Liver (tissue), 9 donors: ENCODE results near the gene SH3PXD2B. TPM values are rescaled to one million over a fixed set of nuclear protein-coding genes. Genes with fewer than 3 reads are reported as not detected.

Source experiments
- DNase-seq: peaks from one replicate; pipeline ENCODE4 v3.0.0-alpha.2; 2017; ENCODE audit warnings: low spot score
- H3K27ac ChIP-seq, 2 donors: one replicate each; pipeline ENCODE4 v1.7.0; 2013; ENCODE audit warnings: inconsistent platforms in 2 of 2, low read length in 2 of 2, control low read depth in 1 of 2, low read depth in 1 of 2, mild to moderate bottlenecking in 1 of 2
- H3K27me3 ChIP-seq, 4 donors: one replicate each; pipeline versions ENCODE4 v1.6.1 to v1.7.0; 2013; ENCODE audit warnings: low read length in 3 of 4, inconsistent platforms in 1 of 4, mild to moderate bottlenecking in 1 of 4, moderate library complexity in 1 of 4; ENCODE audit not compliant: control insufficient read depth in 4 of 4, insufficient read depth in 4 of 4
- H3K36me3 ChIP-seq, 4 donors: one replicate each; pipeline versions ENCODE4 v1.6.1 to v1.7.0; 2013; ENCODE audit warnings: low read length in 3 of 4, mild to moderate bottlenecking in 3 of 4, low read depth in 1 of 4, moderate library complexity in 1 of 4; ENCODE audit not compliant: control insufficient read depth in 4 of 4, insufficient read depth in 3 of 4
- H3K4me1 ChIP-seq, 4 donors: one replicate each; pipeline versions ENCODE4 v1.6.1 to v1.7.0; 2013; ENCODE audit warnings: low read length in 3 of 4, mild to moderate bottlenecking in 3 of 4, moderate library complexity in 1 of 4; ENCODE audit not compliant: control insufficient read depth in 4 of 4, insufficient read depth in 4 of 4
- H3K4me3 ChIP-seq, 3 donors: one replicate each; pipeline versions ENCODE4 v1.6.1 to v1.7.0; 2013; ENCODE audit warnings: low read length in 3 of 3, control low read depth in 1 of 3, low read depth in 1 of 3, mild to moderate bottlenecking in 1 of 3
- H3K9ac ChIP-seq, 2 donors: one replicate each; pipeline ENCODE4 v1.7.0; 2013; ENCODE audit warnings: low read length in 2 of 2, mild to moderate bottlenecking in 2 of 2, moderate library complexity in 2 of 2, control low read depth in 1 of 2, low read depth in 1 of 2
- H3K9me3 ChIP-seq, 4 donors: one replicate each; pipeline versions ENCODE4 v1.6.1 to v1.7.0; 2013; ENCODE audit warnings: low read length in 3 of 4; ENCODE audit not compliant: control insufficient read depth in 4 of 4
- FOXA1 ChIP-seq: IDR thresholded peaks from 2 replicates; pipeline ENCODE4 v1.6.1; 2016; ENCODE audit warnings: antibody characterized with exemption
- GABPA ChIP-seq, 2 donors: IDR thresholded peaks in 1 of 2; conservative IDR thresholded peaks in 1 of 2; 2 replicates each; pipeline ENCODE4 v1.6.1; 2016; ENCODE audit warnings: antibody characterized with exemption in 2 of 2, mild to moderate bottlenecking in 1 of 2, moderate library complexity in 1 of 2
- HNF4A ChIP-seq, 2 donors: conservative IDR thresholded peaks; 2 replicates each; pipeline ENCODE4 v1.6.1; 2016; ENCODE audit warnings: antibody characterized with exemption in 2 of 2, mild to moderate bottlenecking in 2 of 2
- HNF4G ChIP-seq: IDR thresholded peaks from 2 replicates; pipeline ENCODE4 v1.6.1; 2016; ENCODE audit warnings: antibody characterized with exemption
- JUND ChIP-seq, 2 donors: IDR thresholded peaks; 2 replicates each; pipeline ENCODE4 v1.6.1; 2016; ENCODE audit warnings: antibody characterized with exemption in 2 of 2
- NR2F2 ChIP-seq: IDR thresholded peaks from 2 replicates; pipeline ENCODE4 v1.6.1; 2016; ENCODE audit warnings: antibody characterized with exemption
- RAD21 ChIP-seq, 2 donors: IDR thresholded peaks; 2 replicates each; pipeline ENCODE4 v1.6.1; 2016; ENCODE audit warnings: antibody characterized with exemption in 2 of 2, mild to moderate bottlenecking in 2 of 2
- RXRA ChIP-seq, 2 donors: IDR thresholded peaks; 2 replicates each; pipeline ENCODE4 v1.6.1; 2017 to 2018; ENCODE audit warnings: antibody characterized with exemption in 2 of 2, mild to moderate bottlenecking in 1 of 2
- TAF1 ChIP-seq: conservative IDR thresholded peaks from 2 replicates; pipeline ENCODE4 v1.6.1; 2016; ENCODE audit warnings: antibody characterized with exemption, mild to moderate bottlenecking
- YY1 ChIP-seq: IDR thresholded peaks from 2 replicates; pipeline ENCODE4 v1.6.1; 2016; ENCODE audit warnings: antibody characterized with exemption, mild to moderate bottlenecking
- ZBTB33 ChIP-seq: IDR thresholded peaks from 2 replicates; pipeline ENCODE4 v1.6.1; 2016; ENCODE audit warnings: antibody characterized with exemption
- WGBS: extraction: QIAGEN DNeasy Blood & Tissue Kit; methylation state at CpG from one replicate; pipeline ENCODE4 v1.1.7; 2013; 5-methylcytosine and 5-hydroxymethylcytosine counted together
- polyA plus RNA-seq, 2 donors: library from polyadenylated mRNA; stranded (reverse) in 1 of 2; unstranded in 1 of 2; fragments of 200-250 nt in 1 of 2; fragments of >200 nt in 1 of 2; fragmentation: Nextera tagmentation in 1 of 2; extraction: Ambion mirVana in 1 of 2; gene quantifications; one replicate each; pipeline versions ENCODE4 v1.2.1 to v1.2.3, GENCODE V29; 2013 to 2015
- total RNA-seq, 2 donors: library from RNA; depleted of rRNA; stranded (reverse); fragments of >200 nt; gene quantifications; one replicate each; pipeline ENCODE4 v1.2.3, GENCODE V29; 2014
- TF ChIP-seq, protein P1 (sequence below): fragments of 150-350 bp; IDR thresholded peaks from 2 replicates; pipeline ENCODE4 v1.5.1; 2017; ENCODE audit warnings: improper control_type of control experiment, low read depth, low read length; ENCODE audit not compliant: missing input control
- TF ChIP-seq, protein P2 (sequence below): IDR thresholded peaks from 2 replicates; pipeline ENCODE4 v1.6.1; 2016; ENCODE audit warnings: antibody characterized with exemption, mild to moderate bottlenecking
- TF ChIP-seq, protein P3 (sequence below): IDR thresholded peaks from 2 replicates; pipeline ENCODE4 v1.6.1; 2016; ENCODE audit warnings: antibody characterized with exemption
- donor health status: healthy.
- donor health status: healthy.
- donor health status: healthy.
- donor health status: healthy.
- donor health status: healthy.

The SH3PXD2B gene
- total and polyA plus RNA-seq, 4 donors, result 1.1 to 3.3 (median 2.2) TPM

DNA sequence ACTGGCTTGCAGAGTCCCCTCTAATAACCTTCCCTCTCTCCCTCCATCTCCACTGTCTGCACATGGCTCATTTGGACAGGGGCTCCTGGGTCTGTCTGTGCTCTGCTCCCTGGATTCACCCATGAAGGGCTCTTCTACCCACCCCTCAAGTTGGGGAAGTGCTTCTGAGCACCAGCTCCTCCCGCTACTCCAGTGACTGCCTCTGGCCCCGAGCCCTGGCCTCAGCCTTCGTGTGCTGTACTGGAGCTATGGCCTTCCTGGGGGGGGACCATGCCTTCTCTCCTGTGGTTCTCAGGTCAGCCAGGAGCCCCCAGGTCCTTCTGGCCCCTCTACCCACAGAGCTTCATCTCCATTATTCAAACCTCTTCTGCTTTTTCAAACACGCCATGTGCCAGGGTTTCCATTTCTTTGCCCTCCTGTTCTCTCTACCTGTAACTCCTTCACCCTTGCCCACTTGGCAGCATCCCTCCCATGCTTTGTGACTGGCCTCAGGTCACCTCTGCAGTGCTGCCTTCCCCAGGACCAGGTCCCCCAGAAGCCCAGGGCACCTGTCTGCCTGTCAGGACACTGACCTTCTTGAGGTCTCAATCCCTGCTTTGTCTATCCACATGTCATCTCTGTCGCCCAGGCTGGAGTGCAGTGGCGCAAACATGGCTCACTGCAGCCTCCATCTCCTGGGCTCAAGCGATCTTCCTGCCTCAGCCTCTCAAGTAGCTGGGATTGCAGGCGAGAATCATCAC is 9.5 kb downstream of the SH3PXD2B start:
- Histone ChIP-seq H3K4me3 (no peak overlapping the region), H3K4me1 (no peaks in the 10 kb centered on the region), H3K27ac (no peak overlapping the region), H3K36me3 (peaks cover 0 to 3% (median 0%) of the 10 kb centered on the region in 4 donors), H3K9me3 (no peaks in the 10 kb centered on the region), H3K9ac (no peak overlapping the region), H3K27me3 (no peaks in the 10 kb centered on the region)
- DNase-seq, result no peak
- 91% methylated on average over 8 of the region's 8 CpGs for WGBS
- TF ChIP-seq RAD21 (IDR thresholded peaks at IDR 0.05) (no peak), HNF4G (no peak), TAF1 (no peak), HNF4A (conservative IDR thresholded peaks at IDR 0.05) (no peak), YY1 (no peak), JUND (IDR thresholded peaks at IDR 0.05) (no peak), RXRA (IDR thresholded peaks at IDR 0.05) (no peak), FOXA1 (no peak), NR2F2 (no peak), ZBTB33 (no peak), GABPA (IDR thresholded peaks at IDR 0.05 in 1 of 2, conservative IDR thresholded peaks at IDR 0.05 in 1 of 2) (no peak)
- TF ChIP-seq, protein P1, sequence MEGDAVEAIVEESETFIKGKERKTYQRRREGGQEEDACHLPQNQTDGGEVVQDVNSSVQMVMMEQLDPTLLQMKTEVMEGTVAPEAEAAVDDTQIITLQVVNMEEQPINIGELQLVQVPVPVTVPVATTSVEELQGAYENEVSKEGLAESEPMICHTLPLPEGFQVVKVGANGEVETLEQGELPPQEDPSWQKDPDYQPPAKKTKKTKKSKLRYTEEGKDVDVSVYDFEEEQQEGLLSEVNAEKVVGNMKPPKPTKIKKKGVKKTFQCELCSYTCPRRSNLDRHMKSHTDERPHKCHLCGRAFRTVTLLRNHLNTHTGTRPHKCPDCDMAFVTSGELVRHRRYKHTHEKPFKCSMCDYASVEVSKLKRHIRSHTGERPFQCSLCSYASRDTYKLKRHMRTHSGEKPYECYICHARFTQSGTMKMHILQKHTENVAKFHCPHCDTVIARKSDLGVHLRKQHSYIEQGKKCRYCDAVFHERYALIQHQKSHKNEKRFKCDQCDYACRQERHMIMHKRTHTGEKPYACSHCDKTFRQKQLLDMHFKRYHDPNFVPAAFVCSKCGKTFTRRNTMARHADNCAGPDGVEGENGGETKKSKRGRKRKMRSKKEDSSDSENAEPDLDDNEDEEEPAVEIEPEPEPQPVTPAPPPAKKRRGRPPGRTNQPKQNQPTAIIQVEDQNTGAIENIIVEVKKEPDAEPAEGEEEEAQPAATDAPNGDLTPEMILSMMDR, result no peak
- TF ChIP-seq, protein P2, sequence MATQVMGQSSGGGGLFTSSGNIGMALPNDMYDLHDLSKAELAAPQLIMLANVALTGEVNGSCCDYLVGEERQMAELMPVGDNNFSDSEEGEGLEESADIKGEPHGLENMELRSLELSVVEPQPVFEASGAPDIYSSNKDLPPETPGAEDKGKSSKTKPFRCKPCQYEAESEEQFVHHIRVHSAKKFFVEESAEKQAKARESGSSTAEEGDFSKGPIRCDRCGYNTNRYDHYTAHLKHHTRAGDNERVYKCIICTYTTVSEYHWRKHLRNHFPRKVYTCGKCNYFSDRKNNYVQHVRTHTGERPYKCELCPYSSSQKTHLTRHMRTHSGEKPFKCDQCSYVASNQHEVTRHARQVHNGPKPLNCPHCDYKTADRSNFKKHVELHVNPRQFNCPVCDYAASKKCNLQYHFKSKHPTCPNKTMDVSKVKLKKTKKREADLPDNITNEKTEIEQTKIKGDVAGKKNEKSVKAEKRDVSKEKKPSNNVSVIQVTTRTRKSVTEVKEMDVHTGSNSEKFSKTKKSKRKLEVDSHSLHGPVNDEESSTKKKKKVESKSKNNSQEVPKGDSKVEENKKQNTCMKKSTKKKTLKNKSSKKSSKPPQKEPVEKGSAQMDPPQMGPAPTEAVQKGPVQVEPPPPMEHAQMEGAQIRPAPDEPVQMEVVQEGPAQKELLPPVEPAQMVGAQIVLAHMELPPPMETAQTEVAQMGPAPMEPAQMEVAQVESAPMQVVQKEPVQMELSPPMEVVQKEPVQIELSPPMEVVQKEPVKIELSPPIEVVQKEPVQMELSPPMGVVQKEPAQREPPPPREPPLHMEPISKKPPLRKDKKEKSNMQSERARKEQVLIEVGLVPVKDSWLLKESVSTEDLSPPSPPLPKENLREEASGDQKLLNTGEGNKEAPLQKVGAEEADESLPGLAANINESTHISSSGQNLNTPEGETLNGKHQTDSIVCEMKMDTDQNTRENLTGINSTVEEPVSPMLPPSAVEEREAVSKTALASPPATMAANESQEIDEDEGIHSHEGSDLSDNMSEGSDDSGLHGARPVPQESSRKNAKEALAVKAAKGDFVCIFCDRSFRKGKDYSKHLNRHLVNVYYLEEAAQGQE, result no peak
- TF ChIP-seq, protein P3, sequence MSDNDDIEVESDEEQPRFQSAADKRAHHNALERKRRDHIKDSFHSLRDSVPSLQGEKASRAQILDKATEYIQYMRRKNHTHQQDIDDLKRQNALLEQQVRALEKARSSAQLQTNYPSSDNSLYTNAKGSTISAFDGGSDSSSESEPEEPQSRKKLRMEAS, result no peak

- no peaks in the 10 kb centered on the region for H3K27me3 ChIP-seq
- no peak overlapping the region for H3K9ac ChIP-seq
- no peak overlapping the region for H3K4me3 ChIP-seq
- H3K27ac ChIP-seq, result no peak overlapping the region
- TF ChIP-seq, protein P2, result no peak
- TF ChIP-seq FOXA1 (no peak), HNF4G (no peak)
- DNase-seq, result no peak
- H3K4me1 ChIP-seq, result no peaks in the 10 kb centered on the region
- no peaks in the 10 kb centered on the region for H3K36me3 ChIP-seq
- WGBS, result 96% methylated on average over 4 of the region's 4 CpGs
- H3K9me3 ChIP-seq, result no peaks in the 10 kb centered on the region
These were observed 10.2 kb downstream of the SH3PXD2B start for GRCh38 chr5:172444110-172444510.
